Measurements from ENCODE around the gene EEFSEC.

GRCh38 chr3:128153156-128154041, at the start of gene EEFSEC:
- peak in 2 of 4 donors; percentile 47 to 73 for TF ChIP-seq POLR2A (IDR thresholded peaks at IDR 0.05)
- peak in 3 of 6 experiments; percentile 5 to 20 (median 8) for TF ChIP-seq CTCF (IDR thresholded peaks at IDR 0.05)
- peak; percentile 72 to 81 for TF ChIP-seq POLR2AphosphoS5 (IDR thresholded peaks at IDR 0.05)
- TF ChIP-seq EP300 (IDR thresholded peaks at IDR 0.05): no peak
